RWPE2 (cell line): ENCODE measurements around the gene LUZP2.

ENCODE experiments used
- ATAC-seq: fragments of 200-7000 bp; cut with Tn5 transposase; 3 replicates; pipeline ENCODE4 v1.9.1; 2021; ENCODE audit warnings: low read depth
- DNase-seq: peaks from one replicate; pipeline ENCODE4 v3.0.0-alpha.2; 2020; ENCODE audit warnings: low spot score
- H3K27ac ChIP-seq: fragments of 450-650 bp; 2 replicates; pipeline ENCODE4 v1.5.1; 2017; ENCODE audit warnings: mild to moderate bottlenecking; ENCODE audit not compliant: poor library complexity, severe bottlenecking
- H3K27me3 ChIP-seq: fragments of 250-450 bp; sonication (Bioruptor Pico); 2 replicates; pipeline ENCODE4 v1.5.1; 2021; ENCODE audit warnings: mild to moderate bottlenecking, moderate library complexity; ENCODE audit not compliant: insufficient read depth, poor library complexity, severe bottlenecking
- H3K36me3 ChIP-seq: fragments of 250-450 bp; sonication (Bioruptor Pico); 2 replicates; pipeline ENCODE4 v1.5.1; 2020; ENCODE audit warnings: low read depth, mild to moderate bottlenecking, moderate library complexity
- H3K4me1 ChIP-seq: fragments of 250-450 bp; sonication (Bioruptor Pico); 2 replicates; pipeline ENCODE4 v1.5.1; 2021; ENCODE audit warnings: mild to moderate bottlenecking, moderate library complexity; ENCODE audit not compliant: insufficient read depth, poor library complexity, severe bottlenecking
- H3K4me3 ChIP-seq: fragments of 250-450 bp; sonication (Bioruptor Pico); 2 replicates; pipeline ENCODE4 v1.5.1; 2021; ENCODE audit warnings: mild to moderate bottlenecking, moderate library complexity; ENCODE audit not compliant: severe bottlenecking
- H3K9me3 ChIP-seq: fragments of 250-450 bp; sonication (Bioruptor Pico); 2 replicates; pipeline ENCODE4 v1.5.1; 2021; ENCODE audit warnings: mild to moderate bottlenecking, moderate library complexity; ENCODE audit not compliant: severe bottlenecking
- CTCF ChIP-seq: fragments of 450-650 bp; IDR thresholded peaks from one replicate; pipeline ENCODE4 v1.5.1; 2017; ENCODE audit warnings: mild to moderate bottlenecking, moderate library complexity; ENCODE audit not compliant: poor library complexity, severe bottlenecking

The LUZP2 gene

GRCh38 chr11:24716403-24716802 lies 219.6 kb downstream of the LUZP2 start:
- Histone ChIP-seq H3K27ac (no peak overlapping the region), H3K36me3 (no peaks in the 10 kb centered on the region), H3K9me3 (no peaks in the 10 kb centered on the region), H3K27me3 (no peaks in the 10 kb centered on the region), H3K4me3 (no peak overlapping the region), H3K4me1 (no peaks in the 10 kb centered on the region)
- TF ChIP-seq CTCF = no peak
- DNase-seq (no peak), ATAC-seq (no peak)

GRCh38 chr11:24723231-24723630 lies 226.4 kb downstream of the LUZP2 start:
- H3K27me3 ChIP-seq = no peaks in the 10 kb centered on the region
- ATAC-seq = no peak
- H3K9me3 ChIP-seq = no peaks in the 10 kb centered on the region
- no peaks in the 10 kb centered on the region for H3K36me3 ChIP-seq
- H3K4me1 ChIP-seq = no peaks in the 10 kb centered on the region
- TF ChIP-seq CTCF = no peak
- no peak for DNase-seq
- H3K27ac ChIP-seq = no peak overlapping the region
- H3K4me3 ChIP-seq = no peak overlapping the region

GRCh38 chr11:24731554-24731953 lies 234.7 kb downstream of the LUZP2 start:
- Histone ChIP-seq H3K9me3 (no peaks in the 10 kb centered on the region), H3K4me3 (no peak overlapping the region), H3K36me3 (no peaks in the 10 kb centered on the region), H3K27me3 (peaks cover 2% of the 10 kb centered on the region), H3K27ac (no peak overlapping the region), H3K4me1 (no peaks in the 10 kb centered on the region)
- TF ChIP-seq CTCF = no peak
- ATAC-seq (no peak), DNase-seq (no peak)

GRCh38 chr11:24734742-24735237 lies 237.9 kb downstream of the LUZP2 start:
- Histone ChIP-seq H3K27ac (no peak overlapping the region), H3K36me3 (no peaks in the 10 kb centered on the region), H3K9me3 (no peaks in the 10 kb centered on the region), H3K4me3 (no peak overlapping the region), H3K27me3 (peaks cover 2% of the 10 kb centered on the region), H3K4me1 (no peaks in the 10 kb centered on the region)
- no peak for DNase-seq
- TF ChIP-seq CTCF = no peak
- ATAC-seq = no peak

GRCh38 chr11:24738972-24739371 lies 242.1 kb downstream of the LUZP2 start:
- peaks cover 3% of the 10 kb centered on the region for H3K27me3 ChIP-seq
- TF ChIP-seq CTCF = no peak
- no peak overlapping the region for H3K4me3 ChIP-seq
- no peaks in the 10 kb centered on the region for H3K9me3 ChIP-seq
- H3K36me3 ChIP-seq = no peaks in the 10 kb centered on the region
- no peak overlapping the region for H3K27ac ChIP-seq
- H3K4me1 ChIP-seq = no peaks in the 10 kb centered on the region
- no peak for ATAC-seq
- DNase-seq = no peak
